Peyer's patch (tissue), 4 donors: ENCODE data around the gene UBASH3B. TPM values are rescaled to one million over a fixed set of nuclear protein-coding genes. Genes with fewer than 3 reads are reported as not detected.

Experiments used
- DNase-seq, 3 donors: peaks; one replicate each; pipeline ENCODE4 v3.0.0-alpha.2; 2017 to 2019
- H3K27ac ChIP-seq, 4 donors: fragments of 200-600 bp; sonication (generic); one replicate each; pipeline ENCODE4 v1.5.1; 2016 to 2019
- H3K27me3 ChIP-seq, 2 donors: fragments of 200-600 bp; sonication (generic); one replicate each; pipeline ENCODE4 v1.5.1; 2019
- H3K36me3 ChIP-seq, 3 donors: fragments of 200-600 bp; sonication (generic); one replicate each; pipeline ENCODE4 v1.5.1; 2016 to 2019
- H3K4me1 ChIP-seq, 4 donors: fragments of 200-600 bp; sonication (generic); one replicate each; pipeline ENCODE4 v1.5.1; 2016 to 2019
- H3K4me3 ChIP-seq, 4 donors: fragments of 200-600 bp; sonication (generic); 1 replicate in 3 of 4; 2 replicates in 1 of 4; pipeline ENCODE4 v1.5.1; 2016 to 2019; ENCODE audit warnings: mild to moderate bottlenecking in 1 of 4
- H3K9me3 ChIP-seq, 4 donors: fragments of 200-600 bp; sonication (generic); one replicate each; pipeline ENCODE4 v1.5.1; 2016 to 2019; ENCODE audit warnings: mild to moderate bottlenecking in 1 of 4
- POLR2A ChIP-seq, 2 donors: fragments of 450-650 bp; IDR thresholded peaks; one replicate each; pipeline ENCODE4 v1.5.1; 2017; ENCODE audit warnings: antibody characterized with exemption in 2 of 2, mild to moderate bottlenecking in 2 of 2, moderate library complexity in 2 of 2
- total RNA-seq, 4 donors: library from RNA; depleted of rRNA; stranded (reverse); fragments of >200 nt; gene quantifications; one replicate each; pipeline ENCODE4 v1.1.0, GENCODE V29; 2016
- TF ChIP-seq, protein P1 (sequence below), 6 experiments: fragments of 450-650 bp in 4 of 6; fragments of 200-600 bp in 2 of 6; sonication (generic) in 1 of 6; IDR thresholded peaks; one replicate each; pipeline ENCODE4 v1.5.1; 2017 to 2019; ENCODE audit warnings: antibody characterized with exemption in 6 of 6, mild to moderate bottlenecking in 3 of 6, moderate library complexity in 1 of 6

Gene UBASH3B
- total RNA-seq, 4 donors from 2014 or later = 2.3 to 14.9 (median 5.2) TPM

DNA sequence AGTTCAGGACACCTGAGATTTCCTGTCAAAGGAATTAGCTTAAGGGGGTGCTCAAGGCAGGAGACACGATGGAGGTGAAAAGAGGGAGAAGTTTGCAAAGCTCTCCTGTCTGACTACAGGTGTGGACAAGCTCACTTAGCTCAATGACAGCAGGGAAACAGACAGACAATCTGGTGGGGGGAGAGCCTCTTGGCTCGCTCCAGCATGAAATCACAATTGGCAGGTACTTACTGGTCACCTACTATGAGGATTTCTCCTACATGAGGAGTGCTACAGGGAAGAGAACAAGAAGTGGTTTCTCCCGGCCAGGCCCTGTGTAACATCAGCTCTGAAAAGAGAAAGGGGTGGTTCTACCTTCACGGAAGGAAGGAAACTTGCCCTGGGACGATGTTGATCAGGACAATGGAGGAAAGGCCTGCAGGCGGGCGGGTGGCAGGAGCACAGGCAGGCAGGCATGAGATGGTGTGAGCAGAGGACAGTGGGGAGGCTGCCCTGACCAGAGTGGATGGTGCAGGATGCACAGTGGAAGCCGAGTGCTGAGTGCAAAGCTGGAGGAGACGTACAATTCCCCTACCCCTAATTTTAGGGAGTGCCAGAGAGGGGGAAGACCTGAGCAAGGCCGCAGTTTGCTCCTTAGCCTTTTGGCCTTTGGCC lies 124.9 kb downstream of the UBASH3B start:
- no peaks in the 10 kb centered on the region for H3K36me3 ChIP-seq
- no peaks in the 10 kb centered on the region for H3K9me3 ChIP-seq
- no peak overlapping the region for H3K27ac ChIP-seq
- no peaks in the 10 kb centered on the region for H3K4me1 ChIP-seq
- H3K27me3 ChIP-seq = no peaks in the 10 kb centered on the region
- no peak for DNase-seq
- TF ChIP-seq, protein P1, sequence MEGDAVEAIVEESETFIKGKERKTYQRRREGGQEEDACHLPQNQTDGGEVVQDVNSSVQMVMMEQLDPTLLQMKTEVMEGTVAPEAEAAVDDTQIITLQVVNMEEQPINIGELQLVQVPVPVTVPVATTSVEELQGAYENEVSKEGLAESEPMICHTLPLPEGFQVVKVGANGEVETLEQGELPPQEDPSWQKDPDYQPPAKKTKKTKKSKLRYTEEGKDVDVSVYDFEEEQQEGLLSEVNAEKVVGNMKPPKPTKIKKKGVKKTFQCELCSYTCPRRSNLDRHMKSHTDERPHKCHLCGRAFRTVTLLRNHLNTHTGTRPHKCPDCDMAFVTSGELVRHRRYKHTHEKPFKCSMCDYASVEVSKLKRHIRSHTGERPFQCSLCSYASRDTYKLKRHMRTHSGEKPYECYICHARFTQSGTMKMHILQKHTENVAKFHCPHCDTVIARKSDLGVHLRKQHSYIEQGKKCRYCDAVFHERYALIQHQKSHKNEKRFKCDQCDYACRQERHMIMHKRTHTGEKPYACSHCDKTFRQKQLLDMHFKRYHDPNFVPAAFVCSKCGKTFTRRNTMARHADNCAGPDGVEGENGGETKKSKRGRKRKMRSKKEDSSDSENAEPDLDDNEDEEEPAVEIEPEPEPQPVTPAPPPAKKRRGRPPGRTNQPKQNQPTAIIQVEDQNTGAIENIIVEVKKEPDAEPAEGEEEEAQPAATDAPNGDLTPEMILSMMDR (IDR thresholded peaks at IDR 0.05) = no peak
- no peak for TF ChIP-seq POLR2A (IDR thresholded peaks at IDR 0.05)
- no peak overlapping the region for H3K4me3 ChIP-seq

DNA sequence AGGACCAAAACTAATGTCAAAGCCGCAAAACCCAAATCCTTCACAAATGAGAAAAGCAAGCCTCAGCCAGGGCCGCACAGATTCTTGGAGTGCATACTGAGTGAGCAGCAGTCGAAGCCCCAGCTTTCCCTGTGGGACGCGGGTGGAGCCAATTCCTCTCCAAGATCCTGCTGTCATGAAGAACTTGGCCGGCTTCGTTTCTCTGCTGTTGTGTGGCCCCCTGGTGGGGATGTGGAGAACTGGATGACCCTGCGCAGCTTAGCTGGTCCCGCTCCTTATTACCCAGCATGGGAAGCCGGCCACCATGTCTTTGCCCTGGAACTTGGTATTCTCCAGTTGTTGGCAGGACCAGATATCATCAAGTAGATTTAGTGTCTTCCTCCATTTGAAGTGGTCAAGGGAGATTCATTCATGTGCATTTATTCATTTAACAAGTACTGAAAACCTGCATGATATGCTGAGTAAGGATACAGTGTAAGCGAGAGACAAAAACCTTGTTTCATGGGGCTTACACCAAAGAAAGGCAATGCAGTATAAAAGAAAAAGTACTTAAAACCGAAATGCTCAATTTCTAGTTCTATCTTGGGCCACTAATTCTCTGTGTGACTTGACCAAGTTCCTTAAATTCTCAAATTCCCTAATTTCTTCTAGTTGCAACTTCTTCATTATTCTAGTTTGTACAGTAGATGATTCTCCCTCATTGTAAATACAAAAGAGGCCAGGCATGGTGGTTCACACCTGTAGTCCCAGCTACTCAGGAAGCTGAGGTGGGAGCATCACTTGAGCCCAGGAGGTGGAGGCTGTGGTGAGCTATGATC lies 126.1 kb downstream of the UBASH3B start:
- H3K36me3 ChIP-seq = no peaks in the 10 kb centered on the region
- H3K27ac ChIP-seq = no peak overlapping the region
- H3K4me3 ChIP-seq = no peak overlapping the region
- DNase-seq = peak; percentile 79 to 91 (median 80)
- H3K4me1 ChIP-seq = no peaks in the 10 kb centered on the region
- no peaks in the 10 kb centered on the region for H3K27me3 ChIP-seq
- H3K9me3 ChIP-seq = no peaks in the 10 kb centered on the region
- TF ChIP-seq POLR2A (IDR thresholded peaks at IDR 0.05) = no peak
- TF ChIP-seq, protein P1 (IDR thresholded peaks at IDR 0.05) = peak; percentile 78 to 91 (median 87)

DNA sequence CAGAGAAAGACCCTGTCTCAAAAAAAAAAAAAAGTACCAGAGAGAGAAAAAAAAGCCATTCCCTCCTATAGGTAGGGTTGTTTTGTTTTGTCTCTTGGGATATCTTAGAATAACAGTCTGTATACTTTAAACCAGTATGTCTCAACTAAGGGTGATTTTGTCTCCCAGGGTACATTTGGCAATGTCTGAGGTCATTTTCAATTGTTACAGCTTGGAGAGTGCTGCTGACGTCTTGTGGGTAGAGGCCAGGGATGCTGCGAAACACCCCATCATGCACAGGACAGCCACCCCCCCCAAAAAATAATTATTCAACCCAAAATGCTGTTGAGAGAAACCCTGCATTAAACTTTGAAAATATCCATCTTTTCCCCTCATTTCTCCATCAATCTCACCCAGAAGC lies 126.7 kb downstream of the UBASH3B start:
- Histone ChIP-seq H3K27ac (no peak overlapping the region), H3K4me3 (no peak overlapping the region), H3K9me3 (no peaks in the 10 kb centered on the region), H3K4me1 (no peaks in the 10 kb centered on the region), H3K36me3 (no peaks in the 10 kb centered on the region), H3K27me3 (no peaks in the 10 kb centered on the region)
- DNase-seq = no peak
- TF ChIP-seq POLR2A (IDR thresholded peaks at IDR 0.05) = no peak
- TF ChIP-seq, protein P1 (IDR thresholded peaks at IDR 0.05) = no peak

DNA sequence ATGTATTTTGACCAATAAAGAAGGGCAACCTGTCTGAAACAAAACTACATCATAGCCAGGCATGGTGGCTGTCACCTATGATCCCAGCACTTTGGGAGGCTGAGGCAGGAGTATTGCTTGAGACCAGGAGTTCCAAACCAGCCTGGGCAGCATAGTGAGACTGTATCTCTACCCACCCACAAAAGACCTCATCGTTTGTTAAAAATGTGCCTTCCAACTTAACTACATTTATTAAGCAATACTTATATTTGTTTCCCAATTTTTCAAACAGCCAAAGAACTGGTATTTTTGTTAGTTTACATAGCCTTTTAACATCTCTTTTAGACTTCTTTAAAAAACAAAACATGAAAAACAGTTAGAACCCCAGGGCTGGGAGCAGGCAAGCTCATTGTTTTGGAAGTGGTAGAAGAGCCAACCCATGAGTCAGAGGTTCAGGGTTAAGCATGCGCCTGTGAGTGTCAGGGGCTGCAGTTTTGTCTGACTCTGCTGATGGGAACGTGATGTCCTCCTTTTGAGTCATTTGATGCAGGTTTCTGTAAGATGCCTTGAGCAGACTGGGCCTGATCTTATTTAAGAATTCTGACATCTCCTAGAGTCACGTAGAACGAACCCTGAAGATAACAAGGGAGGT lies 128.9 kb downstream of the UBASH3B start:
- no peaks in the 10 kb centered on the region for H3K27me3 ChIP-seq
- H3K27ac ChIP-seq = peak overlapping the region in 1 of 4 donors; percentile 28
- TF ChIP-seq POLR2A (IDR thresholded peaks at IDR 0.05) = no peak
- TF ChIP-seq, protein P1 (IDR thresholded peaks at IDR 0.05) = no peak
- no peaks in the 10 kb centered on the region for H3K9me3 ChIP-seq
- no peaks in the 10 kb centered on the region for H3K4me1 ChIP-seq
- no peak overlapping the region for H3K4me3 ChIP-seq
- peak in 1 of 3 donors; percentile 60 for DNase-seq
- H3K36me3 ChIP-seq = peaks cover 0 to 3% (median 0%) of the 10 kb centered on the region in 3 donors

DNA sequence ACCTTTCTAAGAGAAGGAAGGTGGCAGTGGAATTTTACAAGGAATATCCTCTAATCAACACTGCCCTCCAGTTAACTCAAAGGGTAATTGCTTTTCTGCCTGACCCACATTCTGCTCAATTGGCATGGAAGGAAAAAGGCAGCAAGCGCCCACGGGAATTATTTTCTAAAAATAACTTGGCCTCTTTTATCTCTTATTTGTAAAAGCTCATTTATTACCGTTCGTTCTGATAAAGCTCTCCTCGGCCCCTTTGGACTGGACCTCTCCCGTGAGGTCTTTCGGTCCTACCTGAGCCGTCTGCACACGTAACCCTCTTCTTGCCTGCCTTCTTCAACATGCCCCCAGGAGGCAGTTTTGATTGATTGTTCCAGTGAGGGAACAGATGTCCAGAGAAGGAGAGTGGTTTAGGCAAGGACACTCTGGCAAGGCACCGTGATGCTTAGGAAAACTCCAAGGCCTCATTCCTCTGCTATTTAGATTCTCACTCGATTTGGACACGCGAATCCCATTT lies 129.6 kb downstream of the UBASH3B start:
- Histone ChIP-seq H3K36me3 (peaks cover 0 to 6% (median 0%) of the 10 kb centered on the region in 3 donors), H3K27ac (peak overlapping the region in 1 of 4 donors; percentile 28), H3K4me3 (no peak overlapping the region), H3K9me3 (no peaks in the 10 kb centered on the region), H3K27me3 (no peaks in the 10 kb centered on the region), H3K4me1 (no peaks in the 10 kb centered on the region)
- TF ChIP-seq, protein P1 (IDR thresholded peaks at IDR 0.05) = no peak
- TF ChIP-seq POLR2A (IDR thresholded peaks at IDR 0.05) = no peak
- DNase-seq = no peak
